K562 (cell line): Measurements from ENCODE around the gene FMO2. TPM values are rescaled to one million over a fixed set of nuclear protein-coding genes. Genes with fewer than 3 reads are reported as not detected.

Experiments used
- ATAC-seq: fragments of 200-7000 bp; cut with Tn5 transposase; 3 replicates; pipeline ENCODE4 v1.9.1; 2020; ENCODE audit warnings: moderate library complexity
- BruUV-seq: library from RNA; stranded (reverse); fragments of 400-500 nt; replicated peaks from 2 replicates; lab custom pipeline; 2021; lab: Mats Ljungman, UMichigan
- CTCF ChIA-PET: fragments of 300-600 bp; formaldehyde crosslinking; extraction: SDS; loops from one replicate; lab custom pipeline; 2021; ENCODE audit warnings: low intra/inter-chr PET ratio; lab: Yijun Ruan, JAX
- POLR2A ChIA-PET: fragments of 300-600, 350-650 bp; sonication (Branson Sonifier 250); formaldehyde crosslinking; extraction: SDS; loops from one replicate; lab custom pipeline; 2021; ENCODE audit warnings: antibody characterized with exemption, inconsistent platforms; lab: Yijun Ruan, JAX
- DNase-seq, 4 experiments: peaks; one replicate each; pipeline versions ENCODE4 v3.0.0 to v3.0.0-alpha.2; 2011 to 2018; ENCODE audit warnings: low spot score in 3 of 4, mixed read lengths in 3 of 4; ENCODE audit errors: extremely low read depth in 1 of 4
- FAIRE-seq: peaks from 2 replicates; lab custom pipeline; 2011; peaks lifted over from hg19 to GRCh38; lab: Jason Lieb, UNC
- H2AFZ ChIP-seq: 2 replicates; pipeline ENCODE4 v1.6.0; 2011; ENCODE audit warnings: low read depth, low read length, control low read depth, inconsistent platforms
- H3K27ac ChIP-seq: fragments of 200-600 bp; 3 replicates; pipeline ENCODE4 v1.8.0; 2011; ENCODE audit warnings: low read depth, mild to moderate bottlenecking, control low read depth, inconsistent platforms, low read length, moderate library complexity, mixed read lengths; ENCODE audit errors: extremely low read depth
- H3K27me3 ChIP-seq, 2 experiments: fragments of 300-600 bp in 1 of 2; 2 replicates in 1 of 2; 3 replicates in 1 of 2; pipeline versions ENCODE4 v1.6.0 to v1.8.0; 2011; ENCODE audit warnings: inconsistent platforms in 2 of 2, low read length in 2 of 2, mild to moderate bottlenecking in 1 of 2, mixed read lengths in 1 of 2, moderate library complexity in 1 of 2; ENCODE audit not compliant: control insufficient read depth in 2 of 2, insufficient read depth in 2 of 2
- H3K36me3 ChIP-seq: fragments of 300-600 bp; 3 replicates; pipeline ENCODE4 v1.8.0; 2011; ENCODE audit warnings: mild to moderate bottlenecking, low read length, inconsistent platforms; ENCODE audit not compliant: control insufficient read depth, insufficient read depth
- H3K4me1 ChIP-seq, 2 experiments: fragments of 200-600 bp in 1 of 2; replicated peaks in 1 of 2; 2 replicates in 1 of 2; 3 replicates in 1 of 2; pipeline versions ENCODE4 v1.5.1 to v1.8.0; 2011; ENCODE audit warnings: inconsistent platforms in 2 of 2, low read length in 2 of 2, mild to moderate bottlenecking in 1 of 2, mixed read lengths in 1 of 2, moderate library complexity in 1 of 2; ENCODE audit not compliant: control insufficient read depth in 2 of 2, insufficient read depth in 2 of 2
- H3K4me2 ChIP-seq: 2 replicates; pipeline ENCODE4 v1.6.1; 2011; ENCODE audit warnings: low read length, control low read depth, inconsistent platforms, mixed read lengths; ENCODE audit not compliant: insufficient read depth
- H3K4me3 ChIP-seq: fragments of 200-600 bp; sonication (generic), shearing (Covaris generic); 2 replicates; pipeline ENCODE4 v1.5.1; 2016; ENCODE audit warnings: control low read depth, inconsistent platforms
- H3K79me2 ChIP-seq: fragments of 200-600 bp; 3 replicates; pipeline ENCODE4 v1.8.0; 2011; ENCODE audit warnings: low read length, inconsistent platforms; ENCODE audit not compliant: control insufficient read depth, insufficient read depth
- H3K9ac ChIP-seq, 2 experiments: 2 replicates each; pipeline versions ENCODE4 v1.6.0 to v1.6.1; 2011; ENCODE audit warnings: low read depth in 2 of 2, low read length in 2 of 2, control low read depth in 1 of 2, inconsistent platforms in 1 of 2, mild to moderate bottlenecking in 1 of 2, mixed read lengths in 1 of 2; ENCODE audit not compliant: insufficient read depth in 1 of 2
- H3K9me1 ChIP-seq: one replicate; pipeline ENCODE4 v1.6.0; 2011; ENCODE audit warnings: inconsistent platforms, mild to moderate bottlenecking, low read length, moderate library complexity; ENCODE audit not compliant: control insufficient read depth, insufficient read depth
- H3K9me3 ChIP-seq: replicated peaks from 2 replicates; pipeline ENCODE4 v1.5.1; 2011; ENCODE audit warnings: low read depth, low read length, inconsistent platforms; ENCODE audit not compliant: control insufficient read depth, insufficient read depth
- H4K20me1 ChIP-seq: replicated peaks from 2 replicates; pipeline ENCODE4 v1.6.1; 2011; ENCODE audit warnings: low read length, inconsistent platforms, mixed read lengths; ENCODE audit not compliant: control insufficient read depth, insufficient read depth
- HDGF ChIP-seq: fragments of 450-650 bp; IDR thresholded peaks from 2 replicates; pipeline ENCODE4 v1.6.1; 2016
- HMGXB4 ChIP-seq: sonication (generic); formaldehyde crosslinking; IDR thresholded peaks from 2 replicates; pipeline ENCODE4 v1.8.1; 2023; ENCODE audit warnings: mild to moderate bottlenecking, missing genetic modification reagents
- HNRNPH1 ChIP-seq: fragments of 200-400 bp; formaldehyde crosslinking; optimal IDR thresholded peaks from 2 replicates; pipeline ENCODE3; 2017; ENCODE audit warnings: low read depth, mild to moderate bottlenecking, low read length, moderate library complexity
- MYBL2 ChIP-seq, 2 experiments: fragments of 450-650 bp in 1 of 2; sonication (generic) in 1 of 2; formaldehyde crosslinking in 1 of 2; IDR thresholded peaks; 2 replicates each; pipeline versions ENCODE4 v1.6.1 to v1.8.1; 2017 to 2022; ENCODE audit warnings: borderline replicate concordance in 1 of 2, inconsistent platforms in 1 of 2, low read depth in 1 of 2, mild to moderate bottlenecking in 1 of 2, missing genetic modification reagents in 1 of 2, moderate library complexity in 1 of 2
- SMAD2 ChIP-seq: fragments of 150-350 bp; IDR thresholded peaks from 2 replicates; pipeline ENCODE4 v1.6.1; 2014; ENCODE audit warnings: low read depth, mild to moderate bottlenecking, low read length
- STAT5A ChIP-seq: IDR thresholded peaks from 2 replicates; pipeline ENCODE4 v1.6.1; 2012; ENCODE audit warnings: low read length, inconsistent platforms, borderline replicate concordance
- ZNF134 ChIP-seq: fragments of 250-450 bp; sonication (Bioruptor Pico); conservative IDR thresholded peaks from 2 replicates; pipeline ENCODE4 v1.4.0; 2020
- WGBS: fragments of 100-300 bp; shearing (Covaris generic); methylation state at CpG from one replicate; pipeline ENCODE4 v1.1.6; 2016; ENCODE audit warnings: low coverage, mixed read lengths; ENCODE audit not compliant: insufficient coverage; ENCODE audit errors: missing lambda C conversion rate; 5-methylcytosine and 5-hydroxymethylcytosine counted together
- in situ Hi-C: fragments of 300-500 bp; cut with MboI; formaldehyde crosslinking; loops from 4 replicates; pipeline ENCODE4 v1.15.0; 2018; ENCODE audit warnings: inconsistent platforms, mixed read lengths
- intact Hi-C: fragments of 100-400 bp; cut with micrococcal nuclease; formaldehyde crosslinking; loops from 2 replicates; pipeline ENCODE4 v1.14.2; 2022
- polyA plus RNA-seq, 8 experiments: library from polyadenylated mRNA; depleted of rRNA in 4 of 8; stranded (reverse) in 5 of 8; unstranded in 3 of 8; fragments of >200 nt; fragmentation: Nextera tagmentation in 2 of 8; fragmentation: Illumina TruSeq in 1 of 8; extraction: Ambion mirVana in 2 of 8; extraction: Trizol in 1 of 8; gene quantifications; 2 replicates each; pipeline versions ENCODE4 v1.2.1 to v1.2.3, GENCODE V29; 2011 to 2014; ENCODE audit warnings: inconsistent platforms in 1 of 8, missing spikeins in 1 of 8
- total RNA-seq, 7 experiments: library from RNA; depleted of rRNA in 6 of 7; stranded (reverse); fragments of >200 nt in 6 of 7; fragmentation: Illumina TruSeq in 2 of 7; extraction: Trizol in 2 of 7; gene quantifications; 2 replicates each; pipeline versions ENCODE4 v1.2.1 to v1.2.3, GENCODE V29; 2011 to 2021; ENCODE audit warnings: low replicate concordance in 1 of 7

Gene FMO2
- total and polyA plus RNA-seq, 9 of the 15 experiments (the other 6 are each of a cell fraction or from before 2014, with no cell fraction given), result not detected

- TF ChIP-seq MYBL2 (IDR thresholded peaks at IDR 0.05; ENCODE audit: low read depth) (no peak), MYBL2 (CRISPR knock-in tag; IDR thresholded peaks at IDR 0.05; ENCODE audit: borderline replicate concordance) (no peak), HDGF (no peak)
These were observed 13.0 kb downstream of the FMO2 start (continued) for GRCh38 chr1:171198081-171198480.

GRCh38 chr1:171204296-171204695 lies 19.2 kb downstream of the FMO2 start:
- ChIA-PET POLR2A (no interaction called here), CTCF (no interaction called here)
- Histone ChIP-seq H3K4me3 (no peak overlapping the region), H4K20me1 (no peaks in the 10 kb centered on the region), H3K27me3 (no peaks in the 10 kb centered on the region), H3K27ac (no peak overlapping the region), H3K9me3 (no peaks in the 10 kb centered on the region), H3K36me3 (no peaks in the 10 kb centered on the region), H3K4me1 (no peaks in the 10 kb centered on the region), H2AFZ (no peak overlapping the region), H3K79me2 (no peaks in the 10 kb centered on the region), H3K4me2 (no peak overlapping the region), H3K9me1 (no peaks in the 10 kb centered on the region), H3K9ac (no peak overlapping the region)
- in situ Hi-C loops (no loop called here), intact Hi-C loops (no loop called here)
- ATAC-seq, result no peak
- WGBS, result 2% methylated on average over 5 of the region's 5 CpGs
- TF ChIP-seq STAT5A, result no peak
- TF ChIP-seq ZNF134 (CRISPR knock-in tag), result no peak
- TF ChIP-seq HMGXB4, result no peak
- TF ChIP-seq SMAD2, result no peak
- no peak for TF ChIP-seq HNRNPH1
- FAIRE-seq, result no peak
- DNase-seq, result no peak
- BruUV-seq, result no TSS peak
